HG03095 (cell line): ENCODE measurements around the gene UBASH3B.
"Not testable (repeated sequence)": the region's sequence is repeated elsewhere in the genome, so short reads cannot be mapped to it uniquely, and the experiment has no call there.

Experiments used
- ATAC-seq: cut with Tn5 transposase; IDR thresholded peaks from one replicate; pipeline ENCODE4 v1.9.1; 2021; ENCODE audit warnings: moderate library complexity; ENCODE audit not compliant: unreplicated experiment

UBASH3B gene

GRCh38 chr11:122730694-122731093, 75.2 kb downstream of the UBASH3B start:
- ATAC-seq = not testable (repeated sequence)

- ATAC-seq = no peak
Observed at GRCh38 chr11:122731500-122731913, 76.0 kb downstream of the UBASH3B start.

- no peak for ATAC-seq
Observed at GRCh38 chr11:122732342-122733315, 77.1 kb downstream of the UBASH3B start.

GRCh38 chr11:122733318-122733717, 77.8 kb downstream of the UBASH3B start:
- no peak for ATAC-seq

GRCh38 chr11:122734848-122735496, 79.5 kb downstream of the UBASH3B start:
- ATAC-seq = no peak

- ATAC-seq = no peak
Observed at GRCh38 chr11:122737951-122738693, 82.6 kb downstream of the UBASH3B start.

GRCh38 chr11:122741613-122742300, 86.2 kb downstream of the UBASH3B start:
- no peak for ATAC-seq

GRCh38 chr11:122742301-122743018, 86.9 kb downstream of the UBASH3B start:
- ATAC-seq = no peak

- ATAC-seq = no peak
Observed at GRCh38 chr11:122743097-122743741, 87.7 kb downstream of the UBASH3B start.

GRCh38 chr11:122743949-122744348, 88.4 kb downstream of the UBASH3B start:
- ATAC-seq = peak; percentile 47

GRCh38 chr11:122744357-122744756, 88.8 kb downstream of the UBASH3B start:
- no peak for ATAC-seq

- ATAC-seq = no peak
Observed at GRCh38 chr11:122745111-122745510, 89.6 kb downstream of the UBASH3B start.

- peak; percentile 73 for ATAC-seq
Observed at GRCh38 chr11:122746050-122746478, 90.5 kb downstream of the UBASH3B start.

- ATAC-seq = no peak
Observed at GRCh38 chr11:122746611-122747244, 91.2 kb downstream of the UBASH3B start.

- no peak for ATAC-seq
Observed at GRCh38 chr11:122747351-122747781, 91.8 kb downstream of the UBASH3B start.

- ATAC-seq = peak; percentile 81
Observed at GRCh38 chr11:122749005-122749687, 93.6 kb downstream of the UBASH3B start.

- ATAC-seq = no peak
Observed at GRCh38 chr11:122750049-122750448, 94.5 kb downstream of the UBASH3B start.

GRCh38 chr11:122751292-122752070, 96.0 kb downstream of the UBASH3B start:
- no peak for ATAC-seq
